Heart left ventricle (tissue), 13 donors: ENCODE measurements around the gene MYO1E.
"Not testable (repeated sequence)": the region's sequence is repeated elsewhere in the genome, so short reads cannot be mapped to it uniquely, and the experiment has no call there.

ENCODE experiments used
- CTCF ChIP-seq, 12 donors: fragments of 200-600 bp; sonication (generic) in 4 of 12; IDR thresholded peaks; one replicate each; pipeline versions ENCODE4 v1.5.0 to v1.8.0; 2018 to 2022; ENCODE audit warnings: antibody characterized with exemption in 12 of 12, mild to moderate bottlenecking in 5 of 12
- POLR2A ChIP-seq, 2 donors: fragments of 450-650 bp; IDR thresholded peaks; one replicate each; pipeline ENCODE4 v1.6.1; 2017; ENCODE audit warnings: antibody characterized with exemption in 2 of 2, mild to moderate bottlenecking in 2 of 2, moderate library complexity in 2 of 2
- donor health status: ischemic (EF 13 %, LVEDD 7.1; RV severe dilation, severe dysfunction).
- donor health status: DM: no; HTN: yes; CAD: no.
- donor health status: DM: no; HTN: no; CAD: no.
- donor health status: ischemic (EF 25% LVEDD 6.9; RV normal size, moderate dysfunction).
- donor health status: ischemic (EF 25% LVEDD 5.7; RV mildly dilated, moderate dysfunction).
- donor health status: ischemic (EF 35%, LVEDD 5.7; RV mildly dilated, moderate dysfunction).
- donor health status: nonischemic (EF 11% LVEDD 7.7; RV severe dilation, severe dysfunction).
- donor health status: DM: yes; HTN: yes; CAD: no.
- donor health status: PGD.
- donor health status: ischemic (EF 29% LVEDD 5.4; RV normal size, mild dysfunction).
- donor health status: nonischemic (EF 23%, LVEDD 6.1; RV moderate dilation, normal function).

- not testable (repeated sequence) for TF ChIP-seq CTCF, POLR2A (IDR thresholded peaks at IDR 0.05)
Measured at GRCh38 chr15:59387196-59387878, 14.7 kb upstream of the MYO1E start.
